ENCODE results near the gene ITFG1.
"Not testable (repeated sequence)": the region's sequence is repeated elsewhere in the genome, so short reads cannot be mapped to it uniquely, and the experiment has no call there.

Gene ITFG1

GRCh38 chr16:47395733-47396498 lies 64.9 kb downstream of the ITFG1 start:
- no peak for DNase-seq

DNA sequence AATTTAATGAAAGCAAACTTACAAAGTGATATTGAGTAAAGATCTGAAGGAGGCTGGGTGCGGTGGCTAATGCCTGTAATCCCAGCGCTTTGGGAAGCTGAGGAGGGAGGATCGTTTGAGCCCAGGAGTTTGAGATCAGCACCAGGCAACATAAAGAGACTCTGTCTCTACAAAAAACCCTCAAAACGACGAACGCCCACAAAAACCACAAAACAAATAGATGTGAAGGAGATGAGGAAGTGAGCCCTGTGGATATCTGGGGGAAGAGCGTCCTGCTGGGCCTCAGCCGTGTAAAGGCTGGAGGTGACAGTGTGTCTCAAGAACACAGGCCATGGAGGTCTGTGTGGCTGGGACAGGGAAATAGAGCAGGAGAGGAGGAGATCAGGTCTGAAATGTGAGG lies 68.8 kb downstream of the ITFG1 start:
- peak; percentile 17 for DNase-seq

DNA sequence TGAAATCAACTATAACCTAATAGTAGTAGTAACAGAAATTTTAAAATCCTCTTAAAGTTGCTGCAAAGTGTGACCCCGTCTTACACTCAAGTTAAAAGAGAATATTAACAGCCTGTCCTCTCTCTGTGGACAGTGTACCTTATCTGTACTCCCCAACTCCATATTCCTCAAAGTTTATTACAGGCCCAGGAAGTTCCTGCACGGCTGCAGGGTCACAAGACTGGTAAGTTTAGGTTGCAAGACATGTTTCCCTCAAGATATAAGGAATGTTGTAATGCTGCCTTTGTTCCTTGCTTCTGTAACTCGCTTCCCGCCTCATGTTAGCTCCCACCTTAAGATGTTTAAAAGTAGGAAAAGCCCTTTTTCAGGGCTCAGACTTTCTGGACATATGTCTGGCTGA lies 72.2 kb downstream of the ITFG1 start:
- no peak for DNase-seq

- DNase-seq = no peak
Measured at GRCh38 chr16:47387026-47387734, 73.7 kb downstream of the ITFG1 start.

DNA sequence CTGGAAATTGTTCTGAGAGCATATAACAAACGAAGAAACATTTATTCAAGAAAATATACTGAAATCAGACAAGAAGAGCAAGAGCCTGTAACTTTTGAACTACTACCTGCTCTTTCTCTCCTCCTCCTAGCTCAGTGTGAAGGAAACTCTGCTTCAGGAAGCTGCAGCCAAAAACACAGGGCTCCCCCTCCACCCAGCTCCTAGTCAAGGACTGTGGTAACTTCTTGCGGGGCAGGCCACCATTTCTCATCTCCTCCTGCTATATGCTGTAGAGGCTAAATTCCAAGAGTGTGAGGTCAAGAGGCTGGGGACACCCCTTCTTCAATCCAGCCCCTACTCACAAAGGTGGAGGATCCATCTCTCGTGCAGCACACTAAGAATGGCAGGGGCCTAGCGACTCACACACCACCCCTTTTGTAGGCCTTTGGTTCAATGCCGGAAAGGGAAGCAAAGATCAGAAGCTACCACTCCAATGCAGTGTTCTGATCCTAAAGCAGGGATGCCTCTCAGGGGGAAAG lies 74.6 kb downstream of the ITFG1 start:
- DNase-seq = no peak

DNA sequence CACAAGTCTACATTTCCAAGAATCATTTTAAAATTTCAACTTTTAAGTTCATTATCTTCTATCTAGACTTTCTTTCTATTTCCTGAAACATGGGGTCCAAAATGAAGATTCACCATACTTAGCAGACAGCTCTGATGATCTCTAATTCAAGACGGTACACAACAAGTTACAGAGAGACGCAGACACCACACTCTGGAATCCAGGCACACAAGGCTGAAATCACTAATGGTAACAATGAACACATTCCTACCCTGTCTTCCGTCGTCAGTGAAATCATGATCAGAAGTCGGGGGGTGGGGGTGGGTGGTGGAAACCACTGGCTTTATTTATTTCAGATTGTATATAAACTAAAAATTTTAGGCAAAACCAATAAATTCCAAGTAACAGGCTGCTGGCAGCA lies 78.5 kb downstream of the ITFG1 start:
- no peak for DNase-seq

DNA sequence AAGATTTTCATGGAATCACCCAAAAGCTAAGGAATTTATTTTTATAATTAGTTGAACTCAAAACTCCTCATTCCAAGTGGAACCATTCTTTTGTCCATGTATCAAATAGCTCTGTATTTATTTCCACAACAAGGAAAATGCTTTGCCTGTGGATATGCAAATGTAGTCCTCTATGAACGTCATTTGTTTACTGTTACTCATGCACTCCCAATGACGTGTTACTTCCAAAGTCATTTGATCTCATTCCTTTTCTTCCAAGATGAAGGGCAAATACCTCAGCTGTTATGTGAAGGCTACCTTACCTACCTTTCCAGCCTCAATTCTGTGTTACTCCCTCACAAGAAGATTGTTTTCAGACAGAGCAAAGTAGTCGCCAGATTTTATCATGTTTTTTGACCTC lies 83.7 kb downstream of the ITFG1 start:
- no peak for DNase-seq

DNA sequence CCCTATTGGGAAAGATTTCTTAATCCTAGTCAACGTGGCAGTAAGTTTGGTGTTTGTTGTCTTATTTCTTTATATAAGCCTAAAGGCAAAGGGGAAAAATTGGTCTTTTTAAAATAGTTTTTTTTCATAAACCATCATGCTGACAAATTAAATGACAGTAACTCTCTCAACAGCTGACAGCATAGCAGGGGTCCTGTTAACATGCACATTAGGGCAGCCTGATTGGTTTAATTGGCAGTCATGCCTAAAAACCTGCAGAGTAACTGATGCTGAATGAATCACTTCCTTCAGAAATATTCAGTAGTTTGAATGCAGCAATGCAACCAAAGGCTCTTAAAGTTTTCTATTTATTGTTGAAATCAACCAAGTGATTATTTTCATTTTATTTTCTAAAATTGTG lies 85.4 kb downstream of the ITFG1 start:
- DNase-seq = no peak

GRCh38 chr16:47374629-47375028 lies 86.2 kb downstream of the ITFG1 start:
- no peak for DNase-seq

DNA sequence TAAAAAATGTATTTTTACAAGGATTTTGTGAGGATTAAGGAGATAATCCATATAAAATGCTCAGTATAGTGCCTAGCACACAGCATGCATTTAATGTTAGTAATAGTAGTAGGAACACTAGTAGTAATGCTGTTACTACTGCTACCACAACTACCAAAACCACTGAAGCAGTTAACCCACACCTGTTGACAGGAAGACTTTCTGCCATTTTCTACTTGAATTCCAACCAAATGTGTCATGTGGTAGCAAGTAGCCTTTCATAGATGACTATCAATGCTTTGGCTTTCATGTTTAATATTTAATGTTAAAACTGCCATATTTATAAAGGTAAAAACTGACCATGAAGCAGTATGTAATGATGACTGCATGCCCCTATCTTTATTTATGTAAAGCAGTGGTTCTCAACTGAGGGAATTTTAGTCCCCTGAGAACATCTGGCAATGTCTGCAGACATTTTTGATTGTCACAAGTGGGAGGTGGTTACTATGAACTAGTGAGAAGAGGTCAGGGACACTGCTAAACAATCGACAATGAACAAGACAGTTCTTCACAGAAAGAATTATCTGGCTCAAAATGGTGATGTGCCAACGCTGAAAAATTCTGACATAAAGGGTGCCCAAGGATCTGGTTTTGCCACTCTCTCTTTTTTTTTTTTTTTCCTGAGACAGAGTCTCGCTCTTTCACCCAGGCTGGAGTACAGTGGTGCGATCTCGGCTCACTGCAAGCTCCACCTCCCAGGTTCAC lies 89.4 kb downstream of the ITFG1 start:
- no peak for DNase-seq

DNA sequence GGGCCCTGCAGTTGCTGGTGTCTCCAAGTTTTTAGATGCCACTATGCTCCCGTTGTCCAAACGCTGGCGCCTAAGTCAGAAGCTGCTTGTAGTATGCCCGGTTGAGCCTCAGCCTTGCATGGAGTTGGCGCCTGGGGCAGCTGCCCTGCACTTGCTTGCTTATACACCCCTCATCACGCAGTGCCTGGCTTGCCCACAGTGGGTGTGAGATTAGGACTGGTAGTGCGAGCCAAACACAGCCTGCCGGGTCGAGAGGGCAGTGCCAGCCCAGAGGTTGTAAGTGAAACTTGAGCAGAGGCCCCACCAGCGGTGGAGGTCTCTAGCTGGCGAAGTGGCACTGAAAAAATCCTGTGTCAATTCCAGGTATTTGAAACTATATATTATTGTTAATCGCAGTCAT lies 90.3 kb downstream of the ITFG1 start:
- DNase-seq = no peak

- DNase-seq = no peak
Measured at GRCh38 chr16:47366228-47366627, 94.6 kb downstream of the ITFG1 start.

- no peak for DNase-seq
Measured at GRCh38 chr16:47363761-47364160, 97.1 kb downstream of the ITFG1 start.

DNA sequence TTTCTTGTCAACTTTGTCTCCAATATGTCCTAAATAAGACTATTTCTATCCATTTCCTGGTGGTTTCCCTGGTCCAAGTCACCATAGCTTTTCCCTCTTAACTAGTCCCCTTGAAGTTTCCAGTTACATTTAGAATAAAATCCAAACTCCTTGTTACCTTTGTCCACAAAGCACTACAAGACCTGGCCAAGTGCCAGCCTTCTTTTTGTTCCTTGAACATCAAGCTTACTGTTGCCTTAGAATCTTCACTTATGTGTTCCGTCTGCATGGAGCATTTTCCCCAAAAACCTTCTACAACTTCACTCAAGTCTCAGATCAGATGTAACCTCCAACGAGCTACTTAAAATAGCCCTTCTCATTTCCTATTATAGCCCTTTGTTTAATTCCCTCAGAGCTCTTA lies 101.4 kb downstream of the ITFG1 start:
- no peak for DNase-seq

- no peak for DNase-seq
Measured at GRCh38 chr16:47358816-47359215, 102.0 kb downstream of the ITFG1 start.

DNA sequence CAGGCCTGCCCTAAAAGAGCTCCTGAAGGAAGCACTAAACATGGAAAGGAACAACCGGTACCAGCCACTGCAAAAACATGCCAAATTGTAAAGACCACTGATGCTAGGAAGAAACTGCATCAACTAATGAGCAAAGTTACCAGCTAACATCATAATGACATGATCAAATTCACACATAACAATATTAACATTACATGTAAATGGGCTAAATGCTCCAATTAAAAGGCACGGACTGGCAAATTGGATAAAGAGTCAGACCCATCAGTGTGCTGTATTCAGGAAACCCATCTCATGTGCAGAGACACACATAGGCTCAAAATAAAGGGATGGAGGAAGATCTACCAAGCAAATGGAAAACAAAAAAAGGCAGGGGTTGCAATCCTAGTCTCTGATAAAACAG lies 111.8 kb downstream of the ITFG1 start:
- not testable (repeated sequence) for DNase-seq

- DNase-seq = not testable (repeated sequence)
Measured at GRCh38 chr16:47347021-47347696, 113.7 kb downstream of the ITFG1 start.

DNA sequence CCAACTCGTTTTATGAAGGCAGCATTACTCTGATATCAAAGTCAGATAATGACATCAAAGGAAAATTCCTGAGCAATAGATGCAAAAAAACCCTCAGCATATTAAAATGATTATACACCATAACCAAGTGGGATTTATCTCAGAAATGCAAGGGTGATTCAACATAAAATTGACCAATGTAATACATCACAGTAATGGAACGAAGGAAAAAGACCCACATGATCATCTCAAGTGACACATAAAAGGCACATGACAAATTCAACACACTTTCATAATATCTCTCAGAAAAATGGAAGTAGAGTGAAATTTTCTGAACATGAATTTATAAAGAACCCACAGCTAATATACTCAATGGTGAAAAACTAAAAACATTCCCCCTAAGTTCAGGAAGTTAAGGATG lies 118.8 kb downstream of the ITFG1 start:
- no peak for DNase-seq

- not testable (repeated sequence) for DNase-seq
Measured at GRCh38 chr16:47330562-47330961, 130.3 kb downstream of the ITFG1 start.

GRCh38 chr16:47324309-47324708 lies 136.6 kb downstream of the ITFG1 start:
- not testable (repeated sequence) for DNase-seq

DNA sequence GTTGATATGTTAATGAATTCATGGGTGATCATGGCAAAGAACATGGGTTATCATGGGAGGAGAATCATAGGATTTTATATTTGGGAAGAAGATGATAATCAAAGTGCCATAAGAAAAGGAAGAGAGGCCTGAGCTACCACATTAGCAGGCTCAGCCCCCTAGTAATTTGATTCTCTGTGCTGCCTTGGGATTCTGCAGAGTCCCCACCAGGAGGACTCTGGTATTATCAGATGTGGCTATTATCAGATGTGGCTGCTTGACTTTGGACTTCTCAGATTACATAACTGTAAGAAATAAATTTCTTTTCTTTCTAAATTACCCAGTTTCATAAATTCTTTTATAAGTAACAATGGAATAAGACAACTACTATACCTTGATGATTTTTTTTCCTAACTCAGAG lies 137.6 kb downstream of the ITFG1 start:
- no peak for DNase-seq

GRCh38 chr16:47320546-47321310 lies 140.1 kb downstream of the ITFG1 start:
- no peak for DNase-seq
